Endothelial cell of umbilical vein (primary cell): ENCODE data around the gene RBM6. TPM values are rescaled to one million over a fixed set of nuclear protein-coding genes. Genes with fewer than 3 reads are reported as not detected.

ENCODE experiments used
- BruUV-seq: library from RNA; stranded (reverse); fragments of 400-500 nt; replicated peaks from 2 replicates; lab custom pipeline; 2021; lab: Mats Ljungman, UMichigan
- CTCF ChIA-PET: fragments of 300-600, 350-600 bp; sonication (Branson Sonifier 250); formaldehyde crosslinking; loops from one replicate; lab custom pipeline; 2021; ENCODE audit warnings: antibody characterized with exemption, inconsistent platforms; lab: Charles Lee
- POLR2A ChIA-PET: fragments of 300-600, 350-600 bp; sonication (Branson Sonifier 250); formaldehyde crosslinking; loops from one replicate; lab custom pipeline; 2021; ENCODE audit warnings: antibody characterized with exemption, inconsistent platforms; lab: Charles Lee
- DNase-seq: peaks from one replicate; pipeline ENCODE4 v3.0.0-alpha.2; 2011; ENCODE audit warnings: low read depth, low spot score
- FAIRE-seq: peaks from 2 replicates; lab custom pipeline; 2011; peaks lifted over from hg19 to GRCh38; lab: Jason Lieb, UNC
- H2AFZ ChIP-seq: 2 replicates; pipeline ENCODE4 v1.6.0; 2012; ENCODE audit warnings: low read depth, low read length, control low read depth, inconsistent platforms
- H3K27ac ChIP-seq: 2 replicates; pipeline ENCODE4 v1.5.1; 2011; ENCODE audit warnings: low read depth, mild to moderate bottlenecking, control low read depth, low read length, moderate library complexity; ENCODE audit not compliant: insufficient read depth
- H3K27me3 ChIP-seq, 2 experiments: 2 replicates each; pipeline versions ENCODE4 v1.6.0 to v1.6.1; 2011; ENCODE audit warnings: low read length in 2 of 2, mixed read lengths in 1 of 2; ENCODE audit not compliant: control insufficient read depth in 2 of 2, insufficient read depth in 2 of 2
- H3K36me3 ChIP-seq, 2 experiments: 2 replicates in 1 of 2; 3 replicates in 1 of 2; pipeline ENCODE4 v1.5.1; 2011; ENCODE audit warnings: low read length in 2 of 2, mild to moderate bottlenecking in 1 of 2, moderate library complexity in 1 of 2; ENCODE audit not compliant: control insufficient read depth in 2 of 2, insufficient read depth in 2 of 2; ENCODE audit errors: extremely low read depth in 1 of 2
- H3K4me1 ChIP-seq: 3 replicates; pipeline ENCODE4 v1.5.1; 2011; ENCODE audit warnings: mild to moderate bottlenecking, low read length; ENCODE audit not compliant: control insufficient read depth, insufficient read depth; ENCODE audit errors: extremely low read depth
- H3K4me2 ChIP-seq: 2 replicates; pipeline ENCODE4 v1.6.1; 2011; ENCODE audit warnings: low read length, control low read depth, mixed read lengths; ENCODE audit not compliant: insufficient read depth
- H3K4me3 ChIP-seq, 3 experiments: fragments of 200-600 bp in 1 of 3; sonication (generic), shearing (Covaris generic) in 1 of 3; replicated peaks in 1 of 3; 2 replicates each; pipeline ENCODE4 v1.5.1; 2011 to 2016; ENCODE audit warnings: control low read depth in 3 of 3, low read length in 3 of 3, mild to moderate bottlenecking in 2 of 3, inconsistent platforms in 1 of 3, low read depth in 1 of 3, moderate library complexity in 1 of 3; ENCODE audit not compliant: insufficient read depth in 1 of 3
- H3K79me2 ChIP-seq: 2 replicates; pipeline ENCODE4 v1.6.0; 2012; ENCODE audit warnings: low read length, inconsistent platforms; ENCODE audit not compliant: control insufficient read depth, insufficient read depth
- H3K9ac ChIP-seq: replicated peaks from 2 replicates; pipeline ENCODE3; 2011; ENCODE audit warnings: low read length, control low read depth; ENCODE audit not compliant: insufficient read depth; ENCODE audit errors: extremely low read depth
- H3K9me1 ChIP-seq: replicated peaks from 3 replicates; pipeline ENCODE4 v1.6.0; 2011; ENCODE audit warnings: mild to moderate bottlenecking, low read length; ENCODE audit not compliant: control insufficient read depth, insufficient read depth; ENCODE audit errors: extremely low read depth
- H3K9me3 ChIP-seq: replicated peaks from 2 replicates; pipeline ENCODE4 v1.5.1; 2012; ENCODE audit warnings: low read length, inconsistent platforms; ENCODE audit not compliant: control insufficient read depth, insufficient read depth
- H4K20me1 ChIP-seq: replicated peaks from 2 replicates; pipeline ENCODE3; 2011; ENCODE audit warnings: mild to moderate bottlenecking, low read length; ENCODE audit not compliant: control insufficient read depth, insufficient read depth; ENCODE audit errors: extremely low read depth
- CTCF ChIP-seq, 2 donors: IDR thresholded peaks; 1 replicate in 1 of 2; 2 replicates in 1 of 2; pipeline ENCODE4 v1.5.1; 2011; ENCODE audit warnings: low read length in 2 of 2, mild to moderate bottlenecking in 2 of 2, moderate library complexity in 2 of 2, control low read depth in 1 of 2, inconsistent platforms in 1 of 2, low read depth in 1 of 2; ENCODE audit not compliant: insufficient read depth in 1 of 2; ENCODE audit errors: extremely low read depth in 1 of 2
- EZH2 ChIP-seq: IDR thresholded peaks from 2 replicates; pipeline ENCODE4 v1.6.1; 2012; ENCODE audit warnings: borderline replicate concordance, low read depth, mild to moderate bottlenecking, moderate library complexity, low read length, inconsistent platforms; ENCODE audit not compliant: severe bottlenecking
- FOS ChIP-seq: IDR thresholded peaks from 2 replicates; pipeline ENCODE4 v1.6.1; 2011; ENCODE audit warnings: mild to moderate bottlenecking, low read length, moderate library complexity, borderline replicate concordance; ENCODE audit not compliant: insufficient read depth
- GATA2 ChIP-seq: IDR thresholded peaks from 2 replicates; pipeline ENCODE4 v1.7.0; 2011; ENCODE audit warnings: low read depth, mild to moderate bottlenecking, moderate library complexity, mixed read lengths, low read length; ENCODE audit not compliant: insufficient read length, insufficient read depth
- JUN ChIP-seq: IDR thresholded peaks from 2 replicates; pipeline ENCODE4 v1.6.1; 2011; ENCODE audit warnings: borderline replicate concordance, low read depth; ENCODE audit not compliant: insufficient read length, insufficient read depth
- MAX ChIP-seq: IDR thresholded peaks from 2 replicates; pipeline ENCODE4 v1.6.1; 2011; ENCODE audit not compliant: insufficient read depth, insufficient read length
- MYC ChIP-seq: IDR thresholded peaks from one replicate; pipeline ENCODE4 v1.6.1; 2011; ENCODE audit warnings: mild to moderate bottlenecking, low read depth, low read length
- POLR2A ChIP-seq: IDR thresholded peaks from 2 replicates; pipeline ENCODE4 v1.6.1; 2012; ENCODE audit warnings: low read depth, mild to moderate bottlenecking, control low read depth, low read length
- POLR2AphosphoS5 ChIP-seq: IDR thresholded peaks from 2 replicates; pipeline ENCODE4 v1.6.1; 2012; ENCODE audit warnings: low read depth, mild to moderate bottlenecking, control low read depth, low read length, moderate library complexity; ENCODE audit not compliant: insufficient read depth
- dilution Hi-C: fragments of 300-500 bp; cut with MboI; formaldehyde crosslinking; loops from one replicate; pipeline ENCODE4 v1.15.0; 2019; ENCODE audit warnings: low sequenced_read_pairs; ENCODE audit not compliant: extremely low pct_ligation_motif_present
- intact Hi-C: fragments of 100-400 bp; cut with micrococcal nuclease; formaldehyde crosslinking; loops from one replicate; pipeline ENCODE4 v1.10.0; 2022
- polyA plus RNA-seq, 4 experiments: library from polyadenylated mRNA; depleted of rRNA in 3 of 4; stranded (reverse) in 3 of 4; unstranded in 1 of 4; fragments of >200 nt; gene quantifications; 2 replicates each; pipeline versions ENCODE4 v1.2.1 to v1.2.3, GENCODE V29; 2011 to 2012; ENCODE audit warnings: missing spikeins in 1 of 4
- total RNA-seq: library from RNA; stranded (reverse); gene quantifications from 2 replicates; pipeline ENCODE4 v1.2.3, GENCODE V29; 2021

RBM6 gene
- total and polyA plus RNA-seq, 2 donors (not counting 3 experiments of a cell fraction or from before 2014, with no cell fraction given) = 30.4 to 94.5 TPM

GRCh38 chr3:49910409-49911123 lies 29.4 kb upstream of the RBM6 start:
- no peaks in the 10 kb centered on the region for H3K9me1 ChIP-seq
- H3K9me3 ChIP-seq = no peaks in the 10 kb centered on the region
- no peak overlapping the region for H3K4me3 ChIP-seq
- no peak for TF ChIP-seq GATA2
- no peak for TF ChIP-seq JUN
- no peak for TF ChIP-seq POLR2AphosphoS5
- TF ChIP-seq POLR2A = no peak
- no peak for TF ChIP-seq EZH2
- TF ChIP-seq MYC = no peak
- TF ChIP-seq FOS = no peak
- no peak for TF ChIP-seq MAX
- no peak for TF ChIP-seq CTCF (IDR thresholded peaks at IDR 0.05; ENCODE audit: extremely low read depth in 1 of 2, insufficient read depth in 1 of 2, low read depth in 1 of 2, low read length in 2 of 2)
- peaks cover 0 to 10% of the 10 kb centered on the region in 2 experiments for H3K36me3 ChIP-seq
- H3K27me3 ChIP-seq = no peaks in the 10 kb centered on the region
- no peak overlapping the region for H2AFZ ChIP-seq
- no peak overlapping the region for H3K9ac ChIP-seq
- H3K4me2 ChIP-seq = no peak overlapping the region
- H4K20me1 ChIP-seq = no peaks in the 10 kb centered on the region
- dilution Hi-C loops = no loop called here
- BruUV-seq = no TSS peak
- peaks cover 7% of the 10 kb centered on the region for H3K4me1 ChIP-seq
- DNase-seq (no peak), FAIRE-seq (no peak)
- H3K79me2 ChIP-seq = no peaks in the 10 kb centered on the region
- CTCF ChIA-PET = interaction anchor here (1.1 to 2.7 kb wide), 3 partner anchors 19 to 107 kb away, joined by 4 to 10 read pairs (median 5); partner anchors contain the start of genes INKA1 and MON1A
- POLR2A ChIA-PET = no interaction called here
- no peak overlapping the region for H3K27ac ChIP-seq
- intact Hi-C loops = no loop called here
